ENCODE measurements around the gene NHSL1.

NHSL1 gene

DNA sequence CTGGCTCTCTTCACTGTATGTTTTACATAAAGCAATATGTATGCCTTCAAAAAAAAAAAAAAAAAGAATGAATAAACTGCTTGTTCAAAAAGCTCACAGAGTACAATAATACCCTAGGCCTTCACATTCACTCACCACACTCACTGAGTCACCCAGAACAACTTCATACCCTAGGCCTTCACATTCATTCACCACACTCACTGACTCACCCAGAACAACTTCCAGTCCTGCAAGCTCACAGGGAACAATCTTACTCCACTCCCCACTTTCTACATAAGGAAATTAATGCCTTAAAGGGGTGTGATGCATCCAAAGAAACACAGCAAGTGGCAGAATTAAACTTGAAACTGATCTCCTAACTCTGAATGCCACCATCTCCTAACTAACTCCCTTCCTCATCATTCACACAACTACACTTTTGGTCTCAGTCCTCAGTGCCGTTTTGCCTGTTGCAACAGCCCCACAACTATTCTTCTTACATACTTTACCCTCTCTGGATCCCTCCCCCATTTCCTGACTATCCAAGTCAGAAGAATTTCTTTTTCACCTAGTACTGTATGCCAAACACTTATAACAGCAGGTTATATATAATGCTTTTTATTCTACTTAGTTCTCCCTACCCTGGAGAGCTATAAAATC lies 34.2 kb downstream of the NHSL1 start:
- DNase-seq (ENCODE audit: low spot score) = no peak

DNA sequence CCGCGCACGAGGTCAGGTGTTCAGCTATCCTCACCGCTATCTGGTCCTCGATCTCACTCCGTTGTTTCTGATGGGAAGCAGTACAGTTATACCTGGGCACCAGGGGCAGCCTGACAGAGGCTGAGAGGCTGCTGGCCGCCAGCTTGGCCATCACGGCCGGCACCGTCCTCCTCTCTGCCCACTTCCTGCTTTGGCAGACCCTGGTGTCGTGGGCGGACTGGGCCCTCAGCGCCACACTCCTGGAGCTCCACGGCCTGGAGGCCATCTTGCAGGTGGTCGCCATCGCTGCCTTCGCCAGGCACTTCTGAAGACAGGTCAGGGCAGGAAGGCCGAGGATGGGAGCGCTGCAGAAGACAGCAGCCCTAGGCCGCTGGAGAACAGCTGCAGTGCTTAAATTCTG lies 35.2 kb downstream of the NHSL1 start:
- DNase-seq (ENCODE audit: low spot score) = no peak

DNA sequence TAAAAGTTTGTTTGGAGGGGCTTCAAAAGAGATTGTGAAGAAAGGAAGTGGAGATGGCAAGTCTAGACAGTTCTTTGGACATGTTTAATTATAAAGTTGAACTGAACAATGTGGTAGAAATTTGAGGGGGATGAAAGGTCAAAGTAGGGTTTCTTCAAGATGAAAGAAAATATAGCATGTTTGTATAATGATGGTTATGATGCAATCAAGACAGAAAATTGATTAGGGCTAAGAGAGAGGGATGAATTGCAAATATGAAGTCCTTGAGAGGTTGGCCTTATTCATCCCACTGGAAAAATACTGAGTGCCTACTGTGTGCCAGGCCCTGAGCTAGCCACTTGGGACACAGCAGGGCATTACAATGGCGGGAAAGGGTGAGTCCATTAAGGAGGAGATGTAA lies 37.6 kb downstream of the NHSL1 start:
- DNase-seq (ENCODE audit: low spot score) = no peak

DNA sequence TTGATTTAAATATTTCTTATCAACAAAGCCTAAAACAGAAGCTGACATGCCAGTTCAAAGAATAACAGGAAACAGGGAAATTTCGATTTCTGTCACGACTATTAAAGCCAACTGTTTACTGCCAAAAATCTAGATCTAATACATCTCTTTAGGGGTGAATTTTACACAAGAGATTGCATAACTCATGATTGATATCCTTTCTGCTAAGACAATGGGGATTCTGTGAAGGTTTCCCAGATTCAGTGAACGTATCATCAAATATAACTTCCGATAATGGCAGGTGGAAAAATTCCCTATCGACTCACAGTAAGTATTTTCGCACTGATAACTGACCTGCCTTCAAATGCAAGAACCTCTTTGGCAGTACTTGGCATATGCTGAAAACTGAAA lies 42.9 kb downstream of the NHSL1 start:
- no peak for DNase-seq (ENCODE audit: low spot score)

DNA sequence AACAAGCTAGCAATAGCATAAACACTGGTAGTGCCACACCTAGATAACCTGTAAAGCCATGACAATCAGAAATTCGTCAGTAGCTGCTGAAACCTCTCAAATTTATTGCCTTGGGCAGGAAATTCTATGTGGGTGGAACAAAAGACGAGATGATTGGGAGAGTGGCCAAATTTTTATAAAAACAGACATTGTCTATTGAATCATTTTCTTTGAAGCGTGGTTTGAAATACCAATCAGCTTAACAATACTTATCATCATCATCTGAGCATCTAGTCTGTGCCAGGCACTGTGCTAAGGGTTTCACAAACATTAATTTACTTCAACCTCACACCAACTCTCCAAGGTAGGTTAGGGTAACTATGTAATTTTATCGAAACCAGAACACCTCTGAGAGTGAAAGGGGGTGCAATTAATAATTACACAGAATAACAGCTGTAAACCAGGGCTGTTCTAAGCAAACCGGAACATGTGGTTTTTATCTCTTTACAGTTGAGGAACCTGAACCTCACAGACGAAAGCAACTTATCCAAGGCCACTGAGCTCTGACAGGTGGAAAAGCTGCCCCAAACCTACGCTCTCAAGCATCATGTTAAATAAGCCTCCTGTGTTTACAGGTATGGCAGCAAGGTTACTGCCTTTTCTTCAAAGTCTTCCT lies 43.4 kb downstream of the NHSL1 start:
- no peak for DNase-seq (ENCODE audit: low spot score)

DNA sequence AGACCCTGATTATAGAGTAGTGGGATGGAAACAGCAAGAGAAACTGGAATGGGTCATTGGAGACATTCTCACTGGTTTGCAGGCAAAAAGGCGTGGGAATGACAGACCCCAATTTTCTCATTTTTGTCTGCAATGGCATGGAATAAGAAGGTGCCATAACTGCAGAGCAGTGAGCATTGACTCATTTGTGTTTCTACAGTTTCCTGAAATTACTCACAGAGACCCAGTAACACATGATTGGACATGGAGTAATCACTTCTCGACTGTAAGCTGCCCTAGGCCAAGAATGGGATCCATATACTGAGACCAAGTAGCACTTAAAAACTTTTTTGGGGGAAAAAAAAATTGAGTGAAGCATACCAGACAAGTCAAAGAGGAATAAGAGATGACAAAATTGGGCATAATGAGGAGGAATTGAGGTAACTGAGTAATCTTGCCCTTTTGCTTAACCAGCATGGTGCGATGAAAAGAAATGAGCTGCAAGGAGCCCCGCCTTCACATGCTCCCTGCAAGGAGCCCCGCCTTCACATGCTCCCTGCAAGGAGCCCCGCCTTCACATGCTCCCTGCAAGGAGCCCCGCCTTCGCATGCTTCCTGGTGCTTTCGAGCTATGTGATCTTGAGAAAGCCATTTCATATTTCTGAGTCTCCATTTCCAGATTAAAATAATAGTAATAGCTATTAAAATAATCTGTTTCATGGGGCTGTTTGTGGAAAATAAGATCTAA lies 44.1 kb downstream of the NHSL1 start:
- DNase-seq (ENCODE audit: low spot score) = no peak

DNA sequence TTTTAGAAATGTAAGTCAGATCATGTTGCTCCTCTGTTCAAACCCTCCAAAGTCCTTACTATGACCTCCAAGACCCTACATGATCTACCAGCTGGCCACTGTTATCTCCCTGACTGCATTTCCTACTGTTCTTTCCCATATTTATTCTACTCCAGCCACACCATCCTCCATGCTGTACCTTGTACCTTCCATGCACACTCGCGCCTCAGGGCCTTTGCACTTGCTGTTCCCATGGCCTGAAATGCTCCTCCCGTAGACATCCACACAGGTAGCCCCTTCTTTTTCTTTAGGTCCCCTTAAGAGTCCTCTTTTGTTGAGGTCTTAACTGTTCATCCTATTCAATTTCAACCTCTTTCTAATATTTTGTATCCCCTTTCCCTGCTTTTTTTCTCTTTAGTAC lies 48.3 kb downstream of the NHSL1 start:
- DNase-seq (ENCODE audit: low spot score) = no peak

DNA sequence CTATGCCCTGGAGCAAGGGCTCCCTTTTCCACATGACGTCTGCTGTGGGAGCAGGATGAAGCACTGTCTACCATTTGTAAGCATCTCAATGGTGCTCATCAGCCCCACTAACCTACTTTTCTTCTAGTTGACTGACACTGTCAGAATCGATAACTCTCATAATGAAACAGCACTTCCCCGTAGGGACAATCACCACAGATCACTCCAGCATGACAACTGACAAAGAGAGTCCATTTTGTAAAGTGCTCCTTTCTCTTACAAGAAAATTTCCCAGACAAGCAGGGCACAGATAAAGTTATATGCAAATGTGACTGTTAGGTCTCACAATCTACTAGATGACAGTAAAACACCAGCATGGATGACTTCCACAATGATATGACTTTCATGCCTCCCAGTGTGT lies 48.8 kb downstream of the NHSL1 start:
- no peak for DNase-seq (ENCODE audit: low spot score)

DNA sequence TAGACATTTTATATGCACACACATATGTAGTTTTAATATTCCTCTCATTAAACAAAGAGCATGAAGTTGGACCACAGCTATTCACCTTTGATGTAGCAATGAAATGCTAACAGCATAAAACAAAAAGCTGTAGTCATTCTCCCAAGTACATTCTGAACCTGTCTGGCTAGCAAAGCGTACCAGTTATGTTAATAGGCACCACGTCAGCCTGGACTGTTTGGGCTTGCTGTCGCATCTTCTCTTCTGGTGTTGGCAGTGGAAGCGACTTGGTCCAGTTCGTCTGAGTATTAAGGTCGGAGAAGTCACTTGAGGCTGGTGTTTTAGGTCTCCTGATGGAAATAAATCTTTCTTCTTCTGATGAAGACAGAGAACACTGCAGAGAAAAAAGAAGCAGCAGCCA lies 52.5 kb downstream of the NHSL1 start:
- no peak for DNase-seq (ENCODE audit: low spot score)

DNA sequence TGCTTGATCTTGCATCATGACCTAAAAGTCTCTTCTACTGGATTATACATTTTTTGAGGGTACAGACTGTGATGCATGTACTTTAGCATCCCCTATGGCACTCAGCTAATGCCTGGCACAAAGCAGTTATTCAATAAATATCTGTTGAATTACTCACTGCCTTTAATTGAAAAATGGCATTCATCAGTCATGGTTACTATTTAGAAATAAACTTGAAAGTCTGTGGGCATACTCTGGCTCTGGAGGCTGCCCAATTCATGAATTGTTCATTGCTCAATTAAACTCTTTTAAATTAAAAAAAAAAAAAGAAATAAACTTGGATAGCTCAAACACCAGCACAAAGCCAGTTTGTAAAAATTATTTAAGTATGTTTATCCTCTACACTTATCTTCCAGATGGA lies 55.3 kb downstream of the NHSL1 start:
- no peak for DNase-seq (ENCODE audit: low spot score)

DNA sequence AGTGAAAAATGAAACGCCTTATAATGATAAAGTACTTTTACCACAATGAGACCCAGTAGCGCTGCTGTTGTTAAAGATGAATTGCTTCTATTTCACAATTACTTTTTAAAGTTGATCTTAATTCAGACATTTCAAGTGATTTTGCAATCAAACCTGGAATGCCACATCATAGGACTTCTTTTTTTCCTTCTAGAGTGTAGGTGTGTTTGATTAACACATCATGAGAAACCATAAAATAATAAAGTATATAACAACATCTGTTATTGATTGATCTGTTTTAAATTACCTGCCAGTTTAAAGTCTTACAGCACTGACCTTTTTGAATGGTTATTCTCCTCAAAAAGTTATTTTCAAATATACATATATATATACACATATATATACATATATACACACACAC lies 56.6 kb downstream of the NHSL1 start:
- DNase-seq (ENCODE audit: low spot score) = no peak

DNA sequence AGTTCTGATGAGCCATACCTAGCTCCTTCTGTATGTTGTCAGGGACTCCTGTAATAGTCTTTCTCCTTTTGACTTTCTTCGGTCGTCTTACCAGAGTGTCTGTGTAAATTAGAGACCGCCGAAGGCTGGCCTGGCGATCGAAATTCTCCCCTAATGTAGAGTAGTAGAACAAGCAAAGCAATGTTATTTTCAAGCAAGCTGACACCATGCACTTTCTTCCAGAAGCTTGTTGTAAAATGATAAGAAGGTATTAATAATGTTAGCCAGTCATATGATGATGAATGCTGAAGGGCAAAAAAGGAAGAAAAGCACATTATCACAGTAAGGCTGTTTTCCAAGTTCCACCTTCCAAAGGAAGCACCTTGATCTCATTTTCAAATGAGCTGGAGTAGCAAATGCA lies 57.3 kb downstream of the NHSL1 start:
- DNase-seq (ENCODE audit: low spot score) = no peak

DNA sequence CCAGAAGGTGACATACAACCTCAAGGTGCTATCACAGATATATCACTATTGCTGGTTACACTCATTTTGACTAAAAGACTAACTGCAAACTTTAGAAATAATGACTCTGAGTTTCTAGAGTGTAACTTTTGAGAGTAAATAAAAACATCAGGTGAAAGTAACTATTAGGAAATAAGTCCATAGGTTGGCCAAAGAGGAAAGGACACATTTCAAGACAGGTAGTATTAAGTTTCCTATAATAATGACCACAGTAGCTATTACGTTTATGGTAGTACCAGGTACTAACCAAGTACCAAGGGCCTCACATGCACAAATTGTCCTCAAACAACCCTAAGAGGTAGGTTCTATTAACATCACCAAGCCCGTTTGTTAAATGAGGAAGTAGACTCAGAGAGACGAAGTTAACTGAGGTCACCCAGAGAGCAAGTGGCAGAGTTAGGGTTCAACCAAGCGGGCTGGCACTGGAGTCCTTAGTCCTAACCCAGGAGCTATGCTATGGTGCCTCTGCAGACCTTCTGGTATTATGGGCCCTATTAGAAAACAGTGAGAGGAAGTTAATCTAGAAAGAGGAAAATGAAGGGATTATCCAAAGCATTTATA lies 58.4 kb downstream of the NHSL1 start:
- DNase-seq (ENCODE audit: low spot score) = no peak

DNA sequence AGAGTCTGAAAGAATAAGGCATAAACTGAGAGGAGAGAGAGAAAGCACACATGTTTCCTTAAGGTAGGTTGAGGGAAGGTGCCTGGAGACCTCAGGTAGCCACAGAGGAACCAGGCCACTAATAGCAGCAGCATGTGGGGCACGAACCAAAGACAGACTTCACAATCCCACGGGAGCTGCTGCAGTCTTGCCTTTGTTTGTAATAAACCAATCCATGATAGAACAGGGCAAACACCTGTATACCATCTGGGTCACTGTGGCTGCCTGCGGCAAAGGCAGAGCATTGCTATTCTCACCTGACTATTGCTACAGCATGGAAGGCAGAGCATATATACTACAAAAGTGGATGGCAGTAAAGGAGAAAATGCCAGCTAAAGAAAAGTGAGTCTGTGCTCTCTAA lies 59.0 kb downstream of the NHSL1 start:
- DNase-seq (ENCODE audit: low spot score) = no peak

DNA sequence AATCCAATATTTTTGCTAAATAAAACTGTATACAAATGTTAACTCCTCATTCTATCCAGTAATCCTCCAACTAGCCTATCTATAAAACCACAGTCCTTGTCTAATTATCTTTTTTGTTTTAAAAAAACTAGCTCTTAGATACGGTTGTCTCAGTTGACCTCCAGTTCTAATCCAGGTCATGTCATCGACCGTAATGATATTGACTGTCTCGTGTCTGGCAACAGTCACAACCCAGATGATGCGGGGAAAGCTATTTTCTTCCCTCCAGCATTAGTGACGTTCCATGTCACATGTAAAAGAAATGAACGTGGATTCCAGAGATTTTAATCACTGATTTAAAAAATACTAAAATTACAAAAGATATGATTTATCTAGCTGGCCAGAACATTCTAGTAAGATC lies 59.7 kb downstream of the NHSL1 start:
- DNase-seq (ENCODE audit: low spot score) = no peak

DNA sequence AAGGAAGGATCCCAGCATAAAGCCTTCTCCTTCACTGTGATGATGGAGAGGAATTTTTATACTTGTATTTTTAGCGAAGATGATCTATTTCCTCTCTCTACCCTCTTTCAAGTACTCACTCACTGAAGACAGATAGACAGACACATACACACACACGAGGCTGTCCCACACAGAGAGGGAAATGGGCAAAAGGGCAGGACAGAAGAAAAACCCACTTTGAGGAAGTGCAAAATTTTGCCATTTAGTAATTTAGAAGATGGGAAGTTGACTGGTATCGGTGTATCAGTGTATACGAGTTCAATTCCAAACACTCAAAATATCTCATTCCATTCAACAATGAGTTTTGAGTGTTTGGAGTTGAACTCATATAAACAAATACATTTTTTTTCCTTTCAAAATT lies 64.4 kb downstream of the NHSL1 start:
- no peak for DNase-seq (ENCODE audit: low spot score)

DNA sequence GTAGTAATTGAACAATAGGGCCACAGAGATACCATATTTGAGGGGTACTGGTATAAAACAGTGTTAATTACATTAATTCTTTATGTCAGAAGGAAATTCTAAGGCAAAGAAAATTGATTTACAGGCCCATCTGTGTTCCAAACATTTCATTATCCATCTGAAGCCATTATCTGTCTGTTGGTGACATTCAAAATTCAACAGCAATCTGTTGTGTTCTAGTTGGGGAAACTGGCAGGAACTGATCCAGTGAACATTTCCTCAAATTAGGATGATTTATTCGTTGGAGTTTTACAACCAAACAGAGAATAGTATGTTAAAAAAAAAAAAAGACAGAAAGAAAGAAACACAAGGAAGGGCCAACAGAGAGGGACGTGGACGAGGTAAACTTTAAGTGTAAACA lies 65.2 kb downstream of the NHSL1 start:
- no peak for DNase-seq (ENCODE audit: low spot score)

DNA sequence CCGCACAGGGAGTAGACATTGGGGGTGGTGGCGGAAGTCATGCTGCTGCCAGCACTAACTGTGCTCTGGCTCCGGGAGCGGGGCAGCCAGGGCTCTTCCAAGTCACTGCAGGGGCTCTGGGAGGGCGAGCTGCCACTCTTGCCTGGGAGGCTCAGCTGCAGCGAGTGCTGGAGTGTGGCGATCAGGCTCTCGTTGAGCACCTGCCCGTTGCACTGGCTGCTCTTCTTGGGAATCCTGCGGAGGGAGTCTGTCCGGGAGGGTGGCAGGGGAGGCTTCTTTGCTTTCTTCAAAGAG lies 67.3 kb downstream of the NHSL1 start:
- DNase-seq (ENCODE audit: low spot score) = no peak

DNA sequence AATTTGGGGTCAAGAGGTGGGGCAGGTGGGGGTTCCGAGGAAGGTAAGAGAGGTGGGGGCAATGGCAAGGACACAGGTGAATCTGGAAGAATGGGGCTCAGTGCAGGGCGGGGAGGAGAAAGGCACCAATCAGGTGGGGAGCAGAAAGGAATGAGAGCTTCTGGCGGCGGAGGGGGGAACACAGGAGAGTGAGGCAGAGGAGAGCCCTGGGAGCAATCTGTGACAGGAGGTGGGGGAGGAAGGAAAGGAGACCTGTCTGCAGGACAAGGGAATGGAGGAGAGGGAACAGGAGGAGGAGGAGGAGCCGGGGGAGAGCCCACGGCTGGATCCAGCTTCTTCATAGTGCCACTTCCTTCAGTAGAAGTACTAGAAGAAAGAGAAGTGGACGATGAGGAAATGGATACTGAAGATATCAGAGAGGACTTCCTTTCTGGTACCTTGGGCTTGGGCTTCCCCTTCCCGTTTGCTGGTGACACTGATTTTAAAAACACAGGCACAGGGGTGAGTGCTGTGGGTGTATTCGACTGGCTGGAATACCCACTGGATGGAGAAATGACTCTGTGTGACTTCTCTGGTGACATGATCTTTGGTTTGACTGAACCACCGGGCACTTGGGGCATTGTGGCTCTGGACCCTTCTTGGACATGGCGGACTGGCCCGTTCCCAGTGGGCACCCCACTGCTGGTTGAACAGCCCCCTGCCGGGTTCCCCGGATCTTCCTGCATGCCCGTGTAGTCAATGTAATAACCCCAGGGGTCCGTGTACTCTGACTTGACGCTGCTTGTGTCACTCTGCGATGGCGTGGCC lies 67.8 kb downstream of the NHSL1 start:
- DNase-seq (ENCODE audit: low spot score) = no peak

DNA sequence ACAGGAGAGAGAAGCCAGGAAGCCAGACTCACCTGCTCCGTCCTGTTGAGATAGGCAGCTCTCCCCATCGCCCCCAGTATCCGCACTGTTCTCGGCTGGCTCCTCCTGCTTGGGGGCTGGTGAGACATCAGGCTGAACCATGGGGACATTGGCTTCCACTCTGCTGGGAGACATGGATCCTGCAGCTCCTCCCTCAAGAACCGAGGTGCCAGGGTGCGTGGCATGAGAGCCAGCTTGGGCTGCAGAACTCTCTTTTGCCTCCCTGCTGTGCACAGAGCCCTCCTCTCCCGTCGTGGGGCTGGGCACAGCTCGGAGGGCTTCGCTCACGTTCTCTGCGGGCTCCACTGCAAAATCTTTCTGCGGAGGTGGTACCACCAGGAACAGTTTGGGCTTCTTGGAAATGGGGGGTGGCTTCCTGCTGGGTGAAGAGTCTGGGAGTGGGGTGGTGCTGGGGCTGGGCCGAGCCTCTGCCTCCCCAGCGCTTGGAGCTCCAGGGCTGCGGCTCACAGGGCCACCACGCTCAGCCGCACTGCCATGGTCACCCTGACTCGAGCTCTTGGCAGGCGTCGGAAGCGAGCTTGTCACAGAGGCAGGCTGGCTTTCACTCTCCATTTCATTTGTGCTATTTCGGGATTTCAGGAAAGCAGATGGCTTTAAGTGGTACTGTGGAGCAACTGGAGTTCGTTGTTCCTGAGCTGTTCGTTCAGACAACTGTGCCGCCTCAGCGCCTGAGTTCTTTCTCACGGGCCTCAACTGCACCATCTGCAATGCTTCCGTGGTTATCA lies 68.7 kb downstream of the NHSL1 start:
- DNase-seq (ENCODE audit: low spot score) = no peak

DNA sequence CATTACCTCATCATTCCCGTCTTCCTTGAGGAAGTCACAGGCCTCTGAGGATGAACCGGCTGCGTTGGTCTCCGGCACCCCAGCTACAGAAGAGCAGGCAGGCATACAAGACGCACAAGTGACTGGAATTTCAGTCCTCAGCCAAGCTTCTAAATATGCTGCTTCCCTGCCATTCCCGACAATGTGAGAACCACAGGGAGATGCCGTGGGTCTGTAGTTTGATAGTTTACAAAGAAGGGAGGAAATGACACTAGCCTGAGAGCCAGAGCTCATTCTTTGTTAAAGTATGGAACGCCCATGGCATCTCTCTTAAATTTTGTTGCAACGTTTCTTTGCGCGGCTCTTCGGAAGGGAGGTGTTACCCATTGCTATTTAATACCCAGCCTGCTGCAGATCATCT lies 69.5 kb downstream of the NHSL1 start:
- no peak for DNase-seq (ENCODE audit: low spot score)
